WTC11 (cell line): ENCODE data around the gene STS. TPM values are rescaled to one million over a fixed set of nuclear protein-coding genes. Genes with fewer than 3 reads are reported as not detected.

ENCODE experiments used
- ATAC-seq: fragments of 200-7000 bp; cut with Tn5 transposase; 2 replicates; pipeline ENCODE4 v1.10.0; 2021; ENCODE audit warnings: mild to moderate bottlenecking, moderate library complexity
- CTCF ChIA-PET: fragments of 300-600 bp; sonication (Branson Sonifier 250); formaldehyde crosslinking; loops from one replicate; lab custom pipeline; 2021; ENCODE audit warnings: antibody characterized with exemption; lab: Charles Lee
- POLR2A ChIA-PET: fragments of 350-600 bp; sonication (Branson Sonifier 250); formaldehyde crosslinking; loops from one replicate; lab custom pipeline; 2021; ENCODE audit warnings: antibody characterized with exemption; lab: Charles Lee
- DNase-seq: peaks from one replicate; pipeline ENCODE4 v3.0.0; 2021; ENCODE audit warnings: low spot score
- H3K27ac Mint-ChIP-seq: 2 replicates; pipeline ENCODE4 v1.8.0; 2021; ENCODE audit warnings: mixed read lengths
- H3K27me3 Mint-ChIP-seq: 2 replicates; pipeline ENCODE4 v1.8.0; 2021; ENCODE audit warnings: low read depth, mild to moderate bottlenecking, moderate library complexity, mixed read lengths
- H3K36me3 Mint-ChIP-seq: 2 replicates; pipeline ENCODE4 v1.8.0; 2021; ENCODE audit warnings: mixed read lengths
- H3K4me1 Mint-ChIP-seq: 2 replicates; pipeline ENCODE4 v1.8.0; 2022; ENCODE audit warnings: mixed read lengths
- H3K4me3 Mint-ChIP-seq: 2 replicates; pipeline ENCODE4 v1.8.0; 2021; ENCODE audit warnings: mild to moderate bottlenecking, moderate library complexity, mixed read lengths
- H3K9me3 Mint-ChIP-seq: 2 replicates; pipeline ENCODE4 v1.8.0; 2021; ENCODE audit warnings: mixed read lengths
- ATF1 ChIP-seq: sonication (generic); formaldehyde crosslinking; IDR thresholded peaks from 2 replicates; pipeline ENCODE4 v1.8.1; 2023; ENCODE audit warnings: mild to moderate bottlenecking, moderate library complexity, missing genetic modification reagents
- FOXP1 ChIP-seq: sonication (generic); formaldehyde crosslinking; IDR thresholded peaks from 2 replicates; pipeline ENCODE4 v1.8.0; 2022; ENCODE audit warnings: missing genetic modification reagents, mild to moderate bottlenecking, moderate library complexity, borderline replicate concordance
- GTF2I ChIP-seq: fragments of 250-450 bp; sonication (Bioruptor Pico); conservative IDR thresholded peaks from 2 replicates; pipeline ENCODE4 v1.4.0; 2021; ENCODE audit warnings: mild to moderate bottlenecking
- NR2C2 ChIP-seq: sonication (generic); formaldehyde crosslinking; IDR thresholded peaks from 2 replicates; pipeline ENCODE4 v1.8.0; 2022; ENCODE audit warnings: mild to moderate bottlenecking, missing genetic modification reagents
- TEAD1 ChIP-seq: sonication (generic); formaldehyde crosslinking; IDR thresholded peaks from 2 replicates; pipeline ENCODE4 v1.8.0; 2022; ENCODE audit warnings: mild to moderate bottlenecking, missing genetic modification reagents
- total RNA-seq: library from RNA; stranded (reverse); gene quantifications from 3 replicates; pipeline ENCODE4 v1.2.3, GENCODE V29; 2021
- TF ChIP-seq, protein P1 (sequence below): sonication (generic); formaldehyde crosslinking; IDR thresholded peaks from 2 replicates; pipeline ENCODE4 v1.8.0; 2022; ENCODE audit warnings: missing genetic modification reagents
- TF ChIP-seq, protein P2 (sequence below): sonication (generic); formaldehyde crosslinking; IDR thresholded peaks from 2 replicates; pipeline ENCODE4 v1.8.1; 2023; ENCODE audit warnings: mild to moderate bottlenecking, missing genetic modification reagents, borderline replicate concordance
- TF ChIP-seq, protein P3 (sequence below): fragments of 250-450 bp; sonication (Bioruptor Pico); IDR thresholded peaks from 2 replicates; pipeline ENCODE4 v1.9.0; 2021; ENCODE audit warnings: mild to moderate bottlenecking, borderline replicate concordance
- TF ChIP-seq, protein P4 (sequence below): sonication (generic); formaldehyde crosslinking; IDR thresholded peaks from 2 replicates; pipeline ENCODE4 v1.8.1; 2022; ENCODE audit warnings: low read depth, mild to moderate bottlenecking, moderate library complexity, missing genetic modification reagents, borderline replicate concordance
- TF ChIP-seq, protein P5 (sequence below): sonication (generic); formaldehyde crosslinking; IDR thresholded peaks from 2 replicates; pipeline ENCODE4 v1.8.1; 2023; ENCODE audit warnings: mild to moderate bottlenecking, missing genetic modification reagents, moderate library complexity
- TF ChIP-seq, protein P6 (sequence below): sonication (generic); formaldehyde crosslinking; IDR thresholded peaks from 2 replicates; pipeline ENCODE4 v1.8.0; 2022; ENCODE audit warnings: mild to moderate bottlenecking, missing genetic modification reagents

The STS gene
- total RNA-seq, 1 experiment from 2014 or later, result 1.3 TPM

DNA sequence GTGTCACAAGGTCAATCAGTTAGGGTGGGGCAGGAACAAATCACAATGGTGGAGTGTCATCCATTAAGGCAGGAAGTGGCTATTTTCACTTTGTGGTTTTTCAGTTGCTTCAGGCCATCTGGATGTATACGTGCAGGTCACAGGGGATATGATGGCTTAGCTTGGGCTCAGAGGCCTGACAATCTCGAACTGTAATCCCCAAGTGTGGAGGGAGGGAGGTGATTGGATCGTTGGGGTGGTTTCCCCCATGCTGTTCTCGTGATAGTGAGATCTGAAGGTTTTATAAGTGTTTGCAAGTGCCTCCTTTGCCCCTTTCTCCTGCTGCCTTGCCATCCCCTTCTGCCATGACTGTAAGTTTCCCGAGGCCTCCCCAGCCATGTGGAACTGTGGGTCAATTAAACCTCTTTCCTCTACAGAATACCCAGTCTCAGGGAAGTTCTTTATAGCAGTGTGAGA, 36.7 kb upstream of the STS start (continued):
- TF ChIP-seq, protein P1, sequence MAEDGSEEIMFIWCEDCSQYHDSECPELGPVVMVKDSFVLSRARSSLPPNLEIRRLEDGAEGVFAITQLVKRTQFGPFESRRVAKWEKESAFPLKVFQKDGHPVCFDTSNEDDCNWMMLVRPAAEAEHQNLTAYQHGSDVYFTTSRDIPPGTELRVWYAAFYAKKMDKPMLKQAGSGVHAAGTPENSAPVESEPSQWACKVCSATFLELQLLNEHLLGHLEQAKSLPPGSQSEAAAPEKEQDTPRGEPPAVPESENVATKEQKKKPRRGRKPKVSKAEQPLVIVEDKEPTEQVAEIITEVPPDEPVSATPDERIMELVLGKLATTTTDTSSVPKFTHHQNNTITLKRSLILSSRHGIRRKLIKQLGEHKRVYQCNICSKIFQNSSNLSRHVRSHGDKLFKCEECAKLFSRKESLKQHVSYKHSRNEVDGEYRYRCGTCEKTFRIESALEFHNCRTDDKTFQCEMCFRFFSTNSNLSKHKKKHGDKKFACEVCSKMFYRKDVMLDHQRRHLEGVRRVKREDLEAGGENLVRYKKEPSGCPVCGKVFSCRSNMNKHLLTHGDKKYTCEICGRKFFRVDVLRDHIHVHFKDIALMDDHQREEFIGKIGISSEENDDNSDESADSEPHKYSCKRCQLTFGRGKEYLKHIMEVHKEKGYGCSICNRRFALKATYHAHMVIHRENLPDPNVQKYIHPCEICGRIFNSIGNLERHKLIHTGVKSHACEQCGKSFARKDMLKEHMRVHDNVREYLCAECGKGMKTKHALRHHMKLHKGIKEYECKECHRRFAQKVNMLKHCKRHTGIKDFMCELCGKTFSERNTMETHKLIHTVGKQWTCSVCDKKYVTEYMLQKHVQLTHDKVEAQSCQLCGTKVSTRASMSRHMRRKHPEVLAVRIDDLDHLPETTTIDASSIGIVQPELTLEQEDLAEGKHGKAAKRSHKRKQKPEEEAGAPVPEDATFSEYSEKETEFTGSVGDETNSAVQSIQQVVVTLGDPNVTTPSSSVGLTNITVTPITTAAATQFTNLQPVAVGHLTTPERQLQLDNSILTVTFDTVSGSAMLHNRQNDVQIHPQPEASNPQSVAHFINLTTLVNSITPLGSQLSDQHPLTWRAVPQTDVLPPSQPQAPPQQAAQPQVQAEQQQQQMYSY (CRISPR knock-in tag), result no peak
- TF ChIP-seq, protein P2, sequence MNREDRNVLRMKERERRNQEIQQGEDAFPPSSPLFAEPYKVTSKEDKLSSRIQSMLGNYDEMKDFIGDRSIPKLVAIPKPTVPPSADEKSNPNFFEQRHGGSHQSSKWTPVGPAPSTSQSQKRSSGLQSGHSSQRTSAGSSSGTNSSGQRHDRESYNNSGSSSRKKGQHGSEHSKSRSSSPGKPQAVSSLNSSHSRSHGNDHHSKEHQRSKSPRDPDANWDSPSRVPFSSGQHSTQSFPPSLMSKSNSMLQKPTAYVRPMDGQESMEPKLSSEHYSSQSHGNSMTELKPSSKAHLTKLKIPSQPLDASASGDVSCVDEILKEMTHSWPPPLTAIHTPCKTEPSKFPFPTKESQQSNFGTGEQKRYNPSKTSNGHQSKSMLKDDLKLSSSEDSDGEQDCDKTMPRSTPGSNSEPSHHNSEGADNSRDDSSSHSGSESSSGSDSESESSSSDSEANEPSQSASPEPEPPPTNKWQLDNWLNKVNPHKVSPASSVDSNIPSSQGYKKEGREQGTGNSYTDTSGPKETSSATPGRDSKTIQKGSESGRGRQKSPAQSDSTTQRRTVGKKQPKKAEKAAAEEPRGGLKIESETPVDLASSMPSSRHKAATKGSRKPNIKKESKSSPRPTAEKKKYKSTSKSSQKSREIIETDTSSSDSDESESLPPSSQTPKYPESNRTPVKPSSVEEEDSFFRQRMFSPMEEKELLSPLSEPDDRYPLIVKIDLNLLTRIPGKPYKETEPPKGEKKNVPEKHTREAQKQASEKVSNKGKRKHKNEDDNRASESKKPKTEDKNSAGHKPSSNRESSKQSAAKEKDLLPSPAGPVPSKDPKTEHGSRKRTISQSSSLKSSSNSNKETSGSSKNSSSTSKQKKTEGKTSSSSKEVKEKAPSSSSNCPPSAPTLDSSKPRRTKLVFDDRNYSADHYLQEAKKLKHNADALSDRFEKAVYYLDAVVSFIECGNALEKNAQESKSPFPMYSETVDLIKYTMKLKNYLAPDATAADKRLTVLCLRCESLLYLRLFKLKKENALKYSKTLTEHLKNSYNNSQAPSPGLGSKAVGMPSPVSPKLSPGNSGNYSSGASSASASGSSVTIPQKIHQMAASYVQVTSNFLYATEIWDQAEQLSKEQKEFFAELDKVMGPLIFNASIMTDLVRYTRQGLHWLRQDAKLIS (CRISPR knock-in tag), result no peak
- TF ChIP-seq, protein P3, sequence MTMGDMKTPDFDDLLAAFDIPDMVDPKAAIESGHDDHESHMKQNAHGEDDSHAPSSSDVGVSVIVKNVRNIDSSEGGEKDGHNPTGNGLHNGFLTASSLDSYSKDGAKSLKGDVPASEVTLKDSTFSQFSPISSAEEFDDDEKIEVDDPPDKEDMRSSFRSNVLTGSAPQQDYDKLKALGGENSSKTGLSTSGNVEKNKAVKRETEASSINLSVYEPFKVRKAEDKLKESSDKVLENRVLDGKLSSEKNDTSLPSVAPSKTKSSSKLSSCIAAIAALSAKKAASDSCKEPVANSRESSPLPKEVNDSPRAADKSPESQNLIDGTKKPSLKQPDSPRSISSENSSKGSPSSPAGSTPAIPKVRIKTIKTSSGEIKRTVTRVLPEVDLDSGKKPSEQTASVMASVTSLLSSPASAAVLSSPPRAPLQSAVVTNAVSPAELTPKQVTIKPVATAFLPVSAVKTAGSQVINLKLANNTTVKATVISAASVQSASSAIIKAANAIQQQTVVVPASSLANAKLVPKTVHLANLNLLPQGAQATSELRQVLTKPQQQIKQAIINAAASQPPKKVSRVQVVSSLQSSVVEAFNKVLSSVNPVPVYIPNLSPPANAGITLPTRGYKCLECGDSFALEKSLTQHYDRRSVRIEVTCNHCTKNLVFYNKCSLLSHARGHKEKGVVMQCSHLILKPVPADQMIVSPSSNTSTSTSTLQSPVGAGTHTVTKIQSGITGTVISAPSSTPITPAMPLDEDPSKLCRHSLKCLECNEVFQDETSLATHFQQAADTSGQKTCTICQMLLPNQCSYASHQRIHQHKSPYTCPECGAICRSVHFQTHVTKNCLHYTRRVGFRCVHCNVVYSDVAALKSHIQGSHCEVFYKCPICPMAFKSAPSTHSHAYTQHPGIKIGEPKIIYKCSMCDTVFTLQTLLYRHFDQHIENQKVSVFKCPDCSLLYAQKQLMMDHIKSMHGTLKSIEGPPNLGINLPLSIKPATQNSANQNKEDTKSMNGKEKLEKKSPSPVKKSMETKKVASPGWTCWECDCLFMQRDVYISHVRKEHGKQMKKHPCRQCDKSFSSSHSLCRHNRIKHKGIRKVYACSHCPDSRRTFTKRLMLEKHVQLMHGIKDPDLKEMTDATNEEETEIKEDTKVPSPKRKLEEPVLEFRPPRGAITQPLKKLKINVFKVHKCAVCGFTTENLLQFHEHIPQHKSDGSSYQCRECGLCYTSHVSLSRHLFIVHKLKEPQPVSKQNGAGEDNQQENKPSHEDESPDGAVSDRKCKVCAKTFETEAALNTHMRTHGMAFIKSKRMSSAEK (CRISPR knock-in tag), result no peak

DNA sequence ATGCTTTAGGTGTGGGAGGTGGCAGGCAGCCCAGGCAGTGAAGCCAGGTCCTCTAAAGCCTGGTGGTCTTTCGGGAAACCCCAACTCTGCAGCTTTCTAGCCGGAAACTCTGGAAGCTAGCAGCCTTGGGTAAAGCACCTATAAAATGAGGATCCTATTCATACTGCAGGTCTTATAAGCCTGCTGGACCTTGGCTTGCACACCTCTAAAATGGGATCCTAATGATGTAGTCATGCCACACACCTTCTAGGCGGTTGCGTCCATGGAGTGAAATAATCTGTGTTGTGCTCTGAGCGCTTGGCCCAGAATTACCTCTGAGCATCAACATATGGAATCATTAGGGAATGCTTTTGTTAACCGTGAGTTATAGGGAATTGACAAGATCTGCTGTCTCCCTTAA, 36.0 kb upstream of the STS start:
- ChIA-PET CTCF (interaction anchor here (1.5 kb wide), 1 partner anchor 80 kb away, joined by 3 read pairs; no protein-coding TSS in a partner anchor), POLR2A (interaction anchor here (0.7 kb wide), 1 partner anchor 710 kb away, joined by 4 read pairs; no protein-coding TSS in a partner anchor)
- Mint-ChIP-seq H3K4me1 (peaks cover 27% of the 10 kb centered on the region), H3K9me3 (no peaks in the 10 kb centered on the region; the same call in 1 of the 2 replicates), H3K36me3 (peaks cover 3% of the 10 kb centered on the region), H3K27ac (no peak overlapping the region), H3K4me3 (no peak overlapping the region), H3K27me3 (no peaks in the 10 kb centered on the region)
- ATAC-seq (no peak), DNase-seq (no peak)
- TF ChIP-seq ATF1 (CRISPR knock-in tag) (no peak), NR2C2 (CRISPR knock-in tag) (no peak), GTF2I (CRISPR knock-in tag) (no peak), FOXP1 (CRISPR knock-in tag) (no peak), TEAD1 (CRISPR knock-in tag) (no peak)
- TF ChIP-seq, protein P4, sequence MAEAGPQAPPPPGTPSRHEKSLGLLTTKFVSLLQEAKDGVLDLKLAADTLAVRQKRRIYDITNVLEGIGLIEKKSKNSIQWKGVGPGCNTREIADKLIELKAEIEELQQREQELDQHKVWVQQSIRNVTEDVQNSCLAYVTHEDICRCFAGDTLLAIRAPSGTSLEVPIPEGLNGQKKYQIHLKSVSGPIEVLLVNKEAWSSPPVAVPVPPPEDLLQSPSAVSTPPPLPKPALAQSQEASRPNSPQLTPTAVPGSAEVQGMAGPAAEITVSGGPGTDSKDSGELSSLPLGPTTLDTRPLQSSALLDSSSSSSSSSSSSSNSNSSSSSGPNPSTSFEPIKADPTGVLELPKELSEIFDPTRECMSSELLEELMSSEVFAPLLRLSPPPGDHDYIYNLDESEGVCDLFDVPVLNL (CRISPR knock-in tag), result no peak
- TF ChIP-seq, protein P1 (CRISPR knock-in tag), result no peak
- TF ChIP-seq, protein P5, sequence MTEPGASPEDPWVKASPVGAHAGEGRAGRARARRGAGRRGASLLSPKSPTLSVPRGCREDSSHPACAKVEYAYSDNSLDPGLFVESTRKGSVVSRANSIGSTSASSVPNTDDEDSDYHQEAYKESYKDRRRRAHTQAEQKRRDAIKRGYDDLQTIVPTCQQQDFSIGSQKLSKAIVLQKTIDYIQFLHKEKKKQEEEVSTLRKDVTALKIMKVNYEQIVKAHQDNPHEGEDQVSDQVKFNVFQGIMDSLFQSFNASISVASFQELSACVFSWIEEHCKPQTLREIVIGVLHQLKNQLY (CRISPR knock-in tag), result no peak
- TF ChIP-seq, protein P6, sequence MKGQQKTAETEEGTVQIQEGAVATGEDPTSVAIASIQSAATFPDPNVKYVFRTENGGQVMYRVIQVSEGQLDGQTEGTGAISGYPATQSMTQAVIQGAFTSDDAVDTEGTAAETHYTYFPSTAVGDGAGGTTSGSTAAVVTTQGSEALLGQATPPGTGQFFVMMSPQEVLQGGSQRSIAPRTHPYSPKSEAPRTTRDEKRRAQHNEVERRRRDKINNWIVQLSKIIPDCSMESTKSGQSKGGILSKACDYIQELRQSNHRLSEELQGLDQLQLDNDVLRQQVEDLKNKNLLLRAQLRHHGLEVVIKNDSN (CRISPR knock-in tag), result no peak
